ENCODE results near the gene EMC8. TPM values are rescaled to one million over a fixed set of nuclear protein-coding genes. Genes with fewer than 3 reads are reported as not detected.

Gene EMC8
- total RNA-seq, 1 donor from 2014 or later: 42.7 TPM

GRCh38 chr16:85816159-85816558 lies 16.8 kb upstream of the EMC8 start:
- DNase-seq (ENCODE audit: low spot score): no peak
- Mint-ChIP-seq H3K4me3 (ENCODE audit: unreplicated experiment) (no peak overlapping the region), H3K27me3 (ENCODE audit: unreplicated experiment) (peaks cover 4% of the 10 kb centered on the region), H3K9me3 (ENCODE audit: unreplicated experiment) (no peaks in the 10 kb centered on the region), H3K4me1 (ENCODE audit: unreplicated experiment) (no peaks in the 10 kb centered on the region), H3K36me3 (ENCODE audit: low read depth, unreplicated experiment) (no peaks in the 10 kb centered on the region), H3K27ac (ENCODE audit: unreplicated experiment) (no peak overlapping the region)
- TF ChIP-seq CTCF (IDR thresholded peaks at IDR 0.05; ENCODE audit: unreplicated experiment): no peak

- no peak overlapping the region for H3K4me3 Mint-ChIP-seq (ENCODE audit: unreplicated experiment)
- DNase-seq (ENCODE audit: low spot score): no peak
- no peaks in the 10 kb centered on the region for H3K4me1 Mint-ChIP-seq (ENCODE audit: unreplicated experiment)
- no peaks in the 10 kb centered on the region for H3K9me3 Mint-ChIP-seq (ENCODE audit: unreplicated experiment)
- peaks cover 4% of the 10 kb centered on the region for H3K36me3 Mint-ChIP-seq (ENCODE audit: low read depth, unreplicated experiment)
- H3K27ac Mint-ChIP-seq (ENCODE audit: unreplicated experiment): no peak overlapping the region
- peaks cover 4% of the 10 kb centered on the region for H3K27me3 Mint-ChIP-seq (ENCODE audit: unreplicated experiment)
- no peak for TF ChIP-seq CTCF (IDR thresholded peaks at IDR 0.05; ENCODE audit: unreplicated experiment)
Measured at GRCh38 chr16:85812811-85813700, 13.7 kb upstream of the EMC8 start.

GRCh38 chr16:85812031-85812807 lies 12.9 kb upstream of the EMC8 start:
- Mint-ChIP-seq H3K4me3 (ENCODE audit: unreplicated experiment) (no peak overlapping the region), H3K27ac (ENCODE audit: unreplicated experiment) (no peak overlapping the region), H3K36me3 (ENCODE audit: low read depth, unreplicated experiment) (peaks cover 4% of the 10 kb centered on the region), H3K9me3 (ENCODE audit: unreplicated experiment) (no peaks in the 10 kb centered on the region), H3K27me3 (ENCODE audit: unreplicated experiment) (peaks cover 4% of the 10 kb centered on the region), H3K4me1 (ENCODE audit: unreplicated experiment) (no peaks in the 10 kb centered on the region)
- DNase-seq (ENCODE audit: low spot score): no peak
- TF ChIP-seq CTCF (IDR thresholded peaks at IDR 0.05; ENCODE audit: unreplicated experiment): no peak

- no peak for TF ChIP-seq CTCF (IDR thresholded peaks at IDR 0.05; ENCODE audit: unreplicated experiment)
- Mint-ChIP-seq H3K9me3 (ENCODE audit: unreplicated experiment) (no peaks in the 10 kb centered on the region), H3K36me3 (ENCODE audit: low read depth, unreplicated experiment) (peaks cover 19% of the 10 kb centered on the region), H3K4me3 (ENCODE audit: unreplicated experiment) (no peak overlapping the region), H3K27ac (ENCODE audit: unreplicated experiment) (no peak overlapping the region), H3K4me1 (ENCODE audit: unreplicated experiment) (no peaks in the 10 kb centered on the region), H3K27me3 (ENCODE audit: unreplicated experiment) (peaks cover 4% of the 10 kb centered on the region)
- no peak for DNase-seq (ENCODE audit: low spot score)
Measured at GRCh38 chr16:85810742-85811115, 11.4 kb upstream of the EMC8 start.

All from endothelial cell (in vitro differentiated cells).